Measurements from ENCODE around the gene RNASE8. TPM values are rescaled to one million over a fixed set of nuclear protein-coding genes. Genes with fewer than 3 reads are reported as not detected.

The RNASE8 gene
- total and polyA plus RNA-seq, 2 experiments from 2014 or later = not detected

DNA sequence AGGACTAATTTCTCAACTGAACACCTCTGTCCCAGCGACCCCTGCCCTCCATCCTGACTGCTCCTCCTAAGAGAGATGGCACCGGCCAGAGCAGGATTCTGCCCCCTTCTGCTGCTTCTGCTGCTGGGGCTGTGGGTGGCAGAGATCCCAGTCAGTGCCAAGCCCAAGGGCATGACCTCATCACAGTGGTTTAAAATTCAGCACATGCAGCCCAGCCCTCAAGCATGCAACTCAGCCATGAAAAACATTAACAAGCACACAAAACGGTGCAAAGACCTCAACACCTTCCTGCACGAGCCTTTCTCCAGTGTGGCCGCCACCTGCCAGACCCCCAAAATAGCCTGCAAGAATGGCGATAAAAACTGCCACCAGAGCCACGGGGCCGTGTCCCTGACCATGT is 14.7 kb upstream of the RNASE8 start:
- no peak for DNase-seq (ENCODE audit: low spot score)

DNA sequence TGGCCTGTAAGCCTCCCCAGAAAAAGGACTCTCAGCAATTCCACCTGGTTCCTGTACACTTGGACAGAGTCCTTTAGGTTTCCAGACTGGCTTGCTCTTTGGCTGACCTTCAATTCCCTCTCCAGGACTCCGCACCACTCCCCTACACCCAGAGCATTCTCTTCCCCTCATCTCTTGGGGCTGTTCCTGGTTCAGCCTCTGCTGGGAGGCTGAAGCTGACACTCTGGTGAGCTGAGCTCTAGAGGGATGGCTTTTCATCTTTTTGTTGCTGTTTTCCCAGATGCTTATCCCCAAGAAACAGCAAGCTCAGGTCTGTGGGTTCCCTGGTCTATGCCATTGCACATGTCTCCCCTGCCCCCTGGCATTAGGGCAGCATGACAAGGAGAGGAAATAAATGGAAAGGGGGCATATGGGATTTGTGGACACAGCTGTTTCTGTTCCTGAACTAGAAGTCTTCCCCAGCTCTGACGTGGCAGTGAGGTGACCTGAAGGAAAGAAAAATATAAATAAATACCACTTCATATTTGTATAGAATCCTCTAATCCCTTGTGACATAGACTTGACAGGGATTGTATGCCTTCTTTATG is 14.1 kb upstream of the RNASE8 start:
- no peak overlapping the region for H3K4me2 ChIP-seq
- no peak for TF ChIP-seq EZH2phosphoT487 (IDR thresholded peaks at IDR 0.05; ENCODE audit: low read depth, severe bottlenecking, unreplicated experiment)
- TF ChIP-seq, protein P1, sequence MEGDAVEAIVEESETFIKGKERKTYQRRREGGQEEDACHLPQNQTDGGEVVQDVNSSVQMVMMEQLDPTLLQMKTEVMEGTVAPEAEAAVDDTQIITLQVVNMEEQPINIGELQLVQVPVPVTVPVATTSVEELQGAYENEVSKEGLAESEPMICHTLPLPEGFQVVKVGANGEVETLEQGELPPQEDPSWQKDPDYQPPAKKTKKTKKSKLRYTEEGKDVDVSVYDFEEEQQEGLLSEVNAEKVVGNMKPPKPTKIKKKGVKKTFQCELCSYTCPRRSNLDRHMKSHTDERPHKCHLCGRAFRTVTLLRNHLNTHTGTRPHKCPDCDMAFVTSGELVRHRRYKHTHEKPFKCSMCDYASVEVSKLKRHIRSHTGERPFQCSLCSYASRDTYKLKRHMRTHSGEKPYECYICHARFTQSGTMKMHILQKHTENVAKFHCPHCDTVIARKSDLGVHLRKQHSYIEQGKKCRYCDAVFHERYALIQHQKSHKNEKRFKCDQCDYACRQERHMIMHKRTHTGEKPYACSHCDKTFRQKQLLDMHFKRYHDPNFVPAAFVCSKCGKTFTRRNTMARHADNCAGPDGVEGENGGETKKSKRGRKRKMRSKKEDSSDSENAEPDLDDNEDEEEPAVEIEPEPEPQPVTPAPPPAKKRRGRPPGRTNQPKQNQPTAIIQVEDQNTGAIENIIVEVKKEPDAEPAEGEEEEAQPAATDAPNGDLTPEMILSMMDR (IDR thresholded peaks at IDR 0.05; ENCODE audit: poor library complexity) = no peak
- TF ChIP-seq EZH2 (IDR thresholded peaks at IDR 0.05; ENCODE audit: borderline replicate concordance) = no peak
- H3K79me2 ChIP-seq = no peaks in the 10 kb centered on the region
- WGBS (ENCODE audit: low lambda C conversion rate, missing lambda C conversion rate) = 79% methylated on average over 2 of the region's 2 CpGs
- peaks cover 14% of the 10 kb centered on the region for H3K4me1 ChIP-seq (ENCODE audit: insufficient read depth)
- H3K27me3 ChIP-seq = no peaks in the 10 kb centered on the region
- peak overlapping the region; percentile 10 for H3K27ac ChIP-seq
- H3K4me3 ChIP-seq = no peak overlapping the region
- no peaks in the 10 kb centered on the region for H3K36me3 ChIP-seq (replicated peaks; ENCODE audit: insufficient read depth, low read depth)
- H3K9me2 ChIP-seq (replicated peaks; ENCODE audit: insufficient read depth) = no peaks in the 10 kb centered on the region
- H2AFZ ChIP-seq = no peak overlapping the region
- H3K9me3 ChIP-seq (ENCODE audit: low read depth) = no peaks in the 10 kb centered on the region
- H4K20me1 ChIP-seq (ENCODE audit: insufficient read depth, poor library complexity, severe bottlenecking) = no peaks in the 10 kb centered on the region
- no peak for DNase-seq (ENCODE audit: low spot score)

More for the DNA sequence above, 14.7 kb upstream of the RNASE8 start:
- Histone ChIP-seq H3K27ac (no peak overlapping the region), H3K4me2 (no peak overlapping the region), H2AFZ (no peak overlapping the region), H3K79me2 (no peaks in the 10 kb centered on the region), H3K9me3 (ENCODE audit: low read depth) (no peaks in the 10 kb centered on the region), H4K20me1 (ENCODE audit: insufficient read depth, poor library complexity, severe bottlenecking) (no peaks in the 10 kb centered on the region), H3K4me1 (ENCODE audit: insufficient read depth) (peaks cover 19% of the 10 kb centered on the region), H3K27me3 (no peaks in the 10 kb centered on the region), H3K9me2 (replicated peaks; ENCODE audit: insufficient read depth) (no peaks in the 10 kb centered on the region), H3K36me3 (replicated peaks; ENCODE audit: insufficient read depth, low read depth) (no peaks in the 10 kb centered on the region), H3K4me3 (no peak overlapping the region)
- WGBS (ENCODE audit: low lambda C conversion rate, missing lambda C conversion rate) = 88% methylated on average over 8 of the region's 8 CpGs
- TF ChIP-seq, protein P1 (IDR thresholded peaks at IDR 0.05; ENCODE audit: poor library complexity) = no peak
- no peak for TF ChIP-seq EZH2phosphoT487 (IDR thresholded peaks at IDR 0.05; ENCODE audit: low read depth, severe bottlenecking, unreplicated experiment)
- TF ChIP-seq EZH2 (IDR thresholded peaks at IDR 0.05; ENCODE audit: borderline replicate concordance) = no peak

DNA sequence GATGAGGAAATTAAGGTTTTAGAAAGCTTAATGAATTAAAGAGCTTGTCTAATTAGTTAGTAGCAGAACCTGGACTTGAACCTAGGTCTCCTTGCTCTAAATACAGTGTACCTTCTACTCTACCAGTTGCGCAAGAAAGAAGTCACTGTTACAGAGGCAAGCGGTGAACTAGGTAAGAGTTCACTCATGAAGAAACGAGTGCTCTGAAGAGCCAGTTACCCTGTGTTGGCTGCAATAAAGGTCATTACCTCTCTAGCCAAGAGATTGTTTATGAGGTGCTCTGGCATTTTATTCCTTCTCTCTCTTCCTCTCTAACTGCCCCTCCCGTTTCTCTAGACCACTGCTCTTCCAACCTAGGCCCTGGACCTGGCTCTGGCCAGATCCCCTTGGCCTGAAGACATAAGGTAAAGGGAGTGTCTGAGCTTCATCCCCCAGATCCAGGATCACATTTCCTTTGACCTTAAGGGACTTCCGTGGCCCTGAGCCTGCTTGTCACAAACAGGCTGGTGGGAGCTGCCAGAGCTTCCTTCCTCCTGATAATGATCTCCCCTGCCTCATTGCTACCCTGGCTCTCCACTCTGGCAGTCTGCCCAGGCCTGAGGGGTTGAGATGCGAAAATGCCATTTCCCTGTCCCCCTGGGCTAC is 13.5 kb upstream of the RNASE8 start:
- Histone ChIP-seq H3K36me3 (replicated peaks; ENCODE audit: insufficient read depth, low read depth) (no peaks in the 10 kb centered on the region), H3K79me2 (no peaks in the 10 kb centered on the region), H2AFZ (no peak overlapping the region), H3K27ac (peak overlapping the region; percentile 10), H3K4me1 (ENCODE audit: insufficient read depth) (peaks cover 9% of the 10 kb centered on the region), H3K4me3 (no peak overlapping the region), H3K4me2 (no peak overlapping the region), H3K9me2 (replicated peaks; ENCODE audit: insufficient read depth) (no peaks in the 10 kb centered on the region), H3K9me3 (ENCODE audit: low read depth) (no peaks in the 10 kb centered on the region), H3K27me3 (no peaks in the 10 kb centered on the region), H4K20me1 (ENCODE audit: insufficient read depth, poor library complexity, severe bottlenecking) (no peaks in the 10 kb centered on the region)
- DNase-seq (ENCODE audit: low spot score) = no peak
- TF ChIP-seq, protein P1 (IDR thresholded peaks at IDR 0.05; ENCODE audit: poor library complexity) = no peak
- TF ChIP-seq EZH2 (IDR thresholded peaks at IDR 0.05; ENCODE audit: borderline replicate concordance) (no peak), EZH2phosphoT487 (IDR thresholded peaks at IDR 0.05; ENCODE audit: low read depth, severe bottlenecking, unreplicated experiment) (no peak)
- 60% methylated on average over 6 of the region's 6 CpGs for WGBS (ENCODE audit: low lambda C conversion rate, missing lambda C conversion rate)
